Measurements from ENCODE around the gene SLC43A2.

- TF ChIP-seq YY1 (IDR thresholded peaks at IDR 0.05; ENCODE audit: insufficient read depth, insufficient read length) (no peak), SUZ12 (IDR thresholded peaks at IDR 0.05; ENCODE audit: extremely low read depth, insufficient read depth, insufficient read length) (no peak), ZNF274 (IDR thresholded peaks at IDR 0.05; ENCODE audit: low read depth, low read length) (no peak)
Observed at GRCh38 chr17:1583556-1583955, 45.1 kb downstream of the SLC43A2 start.
